Mesothelial cell of epicardium (in vitro differentiated cells): ENCODE data around the gene CHURC1. TPM values are rescaled to one million over a fixed set of nuclear protein-coding genes. Genes with fewer than 3 reads are reported as not detected.

Experiments
- DNase-seq, 2 experiments: peaks; one replicate each; pipeline ENCODE4 v3.0.0; 2021; ENCODE audit warnings: low spot score in 2 of 2; ENCODE audit not compliant: unreplicated experiment in 2 of 2
- H3K27ac Mint-ChIP-seq: 2 replicates; pipeline ENCODE4 v1.8.0; 2021; ENCODE audit warnings: mixed read lengths
- H3K27me3 Mint-ChIP-seq: 2 replicates; pipeline ENCODE4 v1.8.0; 2021; ENCODE audit warnings: low read depth, mixed read lengths
- H3K36me3 Mint-ChIP-seq: 2 replicates; pipeline ENCODE4 v1.8.0; 2021; ENCODE audit warnings: mixed read lengths
- H3K4me1 Mint-ChIP-seq: 2 replicates; pipeline ENCODE4 v1.8.0; 2021; ENCODE audit warnings: mixed read lengths
- H3K4me3 Mint-ChIP-seq: 2 replicates; pipeline ENCODE4 v1.8.0; 2021; ENCODE audit warnings: mild to moderate bottlenecking, moderate library complexity, mixed read lengths
- H3K9me3 Mint-ChIP-seq: 2 replicates; pipeline ENCODE4 v1.8.0; 2021; ENCODE audit warnings: mixed read lengths
- total RNA-seq: library from RNA; stranded (reverse); gene quantifications from 3 replicates; pipeline ENCODE4 v1.2.1, GENCODE V29; 2021
- TF ChIP-seq, protein P1 (sequence below): fragments of 200-600 bp; sonication (generic); IDR thresholded peaks from one replicate; pipeline ENCODE4 v1.5.0; 2021; ENCODE audit warnings: antibody characterized with exemption; ENCODE audit not compliant: unreplicated experiment

CHURC1 gene
- total RNA-seq, 1 donor from 2014 or later, result 45.8 TPM

GRCh38 chr14:64934338-64934929 is 20.2 kb downstream of the CHURC1 start:
- H3K36me3 Mint-ChIP-seq, result peaks cover 23% of the 10 kb centered on the region
- H3K27me3 Mint-ChIP-seq, result no peaks in the 10 kb centered on the region
- TF ChIP-seq, protein P1, sequence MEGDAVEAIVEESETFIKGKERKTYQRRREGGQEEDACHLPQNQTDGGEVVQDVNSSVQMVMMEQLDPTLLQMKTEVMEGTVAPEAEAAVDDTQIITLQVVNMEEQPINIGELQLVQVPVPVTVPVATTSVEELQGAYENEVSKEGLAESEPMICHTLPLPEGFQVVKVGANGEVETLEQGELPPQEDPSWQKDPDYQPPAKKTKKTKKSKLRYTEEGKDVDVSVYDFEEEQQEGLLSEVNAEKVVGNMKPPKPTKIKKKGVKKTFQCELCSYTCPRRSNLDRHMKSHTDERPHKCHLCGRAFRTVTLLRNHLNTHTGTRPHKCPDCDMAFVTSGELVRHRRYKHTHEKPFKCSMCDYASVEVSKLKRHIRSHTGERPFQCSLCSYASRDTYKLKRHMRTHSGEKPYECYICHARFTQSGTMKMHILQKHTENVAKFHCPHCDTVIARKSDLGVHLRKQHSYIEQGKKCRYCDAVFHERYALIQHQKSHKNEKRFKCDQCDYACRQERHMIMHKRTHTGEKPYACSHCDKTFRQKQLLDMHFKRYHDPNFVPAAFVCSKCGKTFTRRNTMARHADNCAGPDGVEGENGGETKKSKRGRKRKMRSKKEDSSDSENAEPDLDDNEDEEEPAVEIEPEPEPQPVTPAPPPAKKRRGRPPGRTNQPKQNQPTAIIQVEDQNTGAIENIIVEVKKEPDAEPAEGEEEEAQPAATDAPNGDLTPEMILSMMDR, result no peak
- H3K4me1 Mint-ChIP-seq, result peaks cover 30% of the 10 kb centered on the region
- H3K9me3 Mint-ChIP-seq, result no peaks in the 10 kb centered on the region
- DNase-seq, result no peak
- no peak overlapping the region for H3K4me3 Mint-ChIP-seq
- no peak overlapping the region for H3K27ac Mint-ChIP-seq

DNA sequence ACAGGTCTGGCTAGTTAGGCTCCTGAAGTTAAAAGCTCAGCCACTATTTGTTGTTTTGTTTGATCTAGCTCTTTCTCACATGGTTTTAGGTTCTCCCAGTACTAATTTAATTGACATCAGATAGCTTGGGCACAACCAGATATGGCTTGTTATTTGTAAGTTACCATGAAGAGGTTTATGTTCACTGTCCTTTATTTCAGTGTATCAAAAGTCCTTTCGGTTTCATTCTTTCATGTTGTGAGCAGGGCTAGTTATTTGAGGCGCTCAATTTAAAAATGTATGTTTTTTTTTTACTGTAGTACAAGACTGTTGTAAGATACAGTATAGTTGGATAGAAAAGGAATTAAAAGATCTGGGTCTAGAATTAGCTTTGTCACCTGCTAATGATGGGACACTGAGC is 21.3 kb downstream of the CHURC1 start:
- Mint-ChIP-seq H3K4me1 (peaks cover 29% of the 10 kb centered on the region), H3K9me3 (no peaks in the 10 kb centered on the region), H3K27ac (no peak overlapping the region), H3K4me3 (no peak overlapping the region), H3K36me3 (peaks cover 27% of the 10 kb centered on the region), H3K27me3 (no peaks in the 10 kb centered on the region)
- TF ChIP-seq, protein P1, result no peak
- DNase-seq, result no peak

DNA sequence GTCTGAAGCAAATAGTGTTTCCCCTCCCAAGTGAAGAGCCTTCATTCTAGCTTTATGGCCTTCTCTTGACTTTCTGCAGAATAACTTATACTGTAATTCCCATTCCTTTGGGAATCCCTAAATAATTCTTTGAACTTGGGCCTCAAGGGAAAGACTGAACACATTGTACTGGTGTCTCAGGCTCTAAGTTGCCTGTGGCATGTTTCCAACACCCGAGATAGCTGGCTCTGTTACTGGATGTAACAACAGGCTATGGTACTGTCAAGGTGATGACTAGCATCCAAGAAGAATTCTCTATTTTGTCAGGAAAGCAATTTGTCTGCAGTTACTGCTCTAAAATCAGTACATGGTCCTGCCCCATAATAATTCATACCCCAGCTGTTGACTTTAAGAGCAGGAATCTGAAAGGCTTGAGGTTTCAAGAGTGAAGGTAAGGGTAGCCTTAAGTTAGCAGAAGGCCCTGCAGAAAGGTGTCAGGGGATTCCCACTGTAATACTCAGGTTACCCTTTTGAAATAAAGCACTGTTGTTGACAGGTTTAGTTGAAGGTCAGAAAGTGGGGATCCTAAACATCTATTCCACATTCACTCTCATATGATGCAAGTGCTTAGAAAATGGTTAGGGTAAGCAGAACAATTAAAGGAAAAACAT is 23.0 kb downstream of the CHURC1 start:
- DNase-seq, result no peak
- Mint-ChIP-seq H3K4me1 (peaks cover 32% of the 10 kb centered on the region), H3K9me3 (no peaks in the 10 kb centered on the region), H3K27ac (peak overlapping the region; percentile 77), H3K27me3 (no peaks in the 10 kb centered on the region), H3K36me3 (peaks cover 27% of the 10 kb centered on the region), H3K4me3 (no peak overlapping the region)
- TF ChIP-seq, protein P1, result no peak

GRCh38 chr14:64937821-64938193 is 23.6 kb downstream of the CHURC1 start:
- Mint-ChIP-seq H3K27me3 (no peaks in the 10 kb centered on the region), H3K4me3 (no peak overlapping the region), H3K27ac (no peak overlapping the region), H3K9me3 (no peaks in the 10 kb centered on the region), H3K4me1 (peaks cover 32% of the 10 kb centered on the region), H3K36me3 (peaks cover 25% of the 10 kb centered on the region)
- TF ChIP-seq, protein P1, result no peak
- no peak for DNase-seq

DNA sequence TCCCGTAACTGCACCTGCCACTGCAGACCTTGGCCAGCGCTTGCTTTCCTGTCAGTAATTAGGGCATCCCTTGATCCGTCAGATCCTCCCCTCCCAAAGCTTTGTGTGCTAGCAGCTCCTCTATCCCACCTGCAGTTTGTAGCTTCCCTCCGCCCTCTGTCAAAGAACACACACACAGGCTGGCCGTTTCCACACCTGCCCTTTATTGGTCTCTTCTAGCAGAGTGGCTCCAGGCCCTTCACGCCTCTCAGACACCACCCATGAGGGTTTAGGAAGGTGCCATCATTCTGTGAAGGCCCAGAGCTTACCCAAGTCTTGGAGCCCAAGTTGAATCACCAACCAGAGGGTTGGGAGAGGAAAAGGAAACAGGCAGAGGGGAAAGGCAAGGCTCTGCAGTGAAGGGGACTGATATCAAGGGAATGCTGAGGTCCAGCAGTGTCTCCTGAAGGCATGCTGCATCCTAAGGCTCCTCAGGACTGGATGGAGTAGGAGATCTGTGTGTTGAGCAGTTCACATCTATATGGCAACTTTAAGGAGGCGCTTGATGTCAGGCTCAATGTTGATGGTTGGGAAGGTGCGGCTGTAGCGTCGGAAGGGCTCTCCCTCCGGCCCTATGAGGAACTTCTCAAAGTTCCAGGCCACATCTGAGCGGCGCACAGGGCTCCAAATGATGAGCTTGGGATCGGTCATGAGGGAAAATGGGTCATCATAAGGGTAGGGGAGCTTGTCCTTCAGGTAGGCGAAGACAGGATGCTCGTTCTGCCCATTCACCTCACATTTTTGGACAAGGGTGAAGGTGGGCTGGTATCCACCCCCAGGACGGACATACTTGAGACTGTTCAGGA is 24.9 kb downstream of the CHURC1 start:
- DNase-seq, result no peak
- no peaks in the 10 kb centered on the region for H3K9me3 Mint-ChIP-seq
- H3K4me1 Mint-ChIP-seq, result peaks cover 32% of the 10 kb centered on the region
- H3K36me3 Mint-ChIP-seq, result peaks cover 24% of the 10 kb centered on the region
- TF ChIP-seq, protein P1, result no peak
- H3K27ac Mint-ChIP-seq, result no peak overlapping the region
- H3K4me3 Mint-ChIP-seq, result no peak overlapping the region
- H3K27me3 Mint-ChIP-seq, result no peaks in the 10 kb centered on the region
